Effector CD8-positive, alpha-beta T cell (primary cell): ENCODE results near the gene PITPNM1.
"Not testable (repeated sequence)": the region's sequence is repeated elsewhere in the genome, so short reads cannot be mapped to it uniquely, and the experiment has no call there.

Experiments used
- DNase-seq: peaks from one replicate; lab custom pipeline; 2025; lab: John Stamatoyannopoulos, UW

Gene PITPNM1

DNA sequence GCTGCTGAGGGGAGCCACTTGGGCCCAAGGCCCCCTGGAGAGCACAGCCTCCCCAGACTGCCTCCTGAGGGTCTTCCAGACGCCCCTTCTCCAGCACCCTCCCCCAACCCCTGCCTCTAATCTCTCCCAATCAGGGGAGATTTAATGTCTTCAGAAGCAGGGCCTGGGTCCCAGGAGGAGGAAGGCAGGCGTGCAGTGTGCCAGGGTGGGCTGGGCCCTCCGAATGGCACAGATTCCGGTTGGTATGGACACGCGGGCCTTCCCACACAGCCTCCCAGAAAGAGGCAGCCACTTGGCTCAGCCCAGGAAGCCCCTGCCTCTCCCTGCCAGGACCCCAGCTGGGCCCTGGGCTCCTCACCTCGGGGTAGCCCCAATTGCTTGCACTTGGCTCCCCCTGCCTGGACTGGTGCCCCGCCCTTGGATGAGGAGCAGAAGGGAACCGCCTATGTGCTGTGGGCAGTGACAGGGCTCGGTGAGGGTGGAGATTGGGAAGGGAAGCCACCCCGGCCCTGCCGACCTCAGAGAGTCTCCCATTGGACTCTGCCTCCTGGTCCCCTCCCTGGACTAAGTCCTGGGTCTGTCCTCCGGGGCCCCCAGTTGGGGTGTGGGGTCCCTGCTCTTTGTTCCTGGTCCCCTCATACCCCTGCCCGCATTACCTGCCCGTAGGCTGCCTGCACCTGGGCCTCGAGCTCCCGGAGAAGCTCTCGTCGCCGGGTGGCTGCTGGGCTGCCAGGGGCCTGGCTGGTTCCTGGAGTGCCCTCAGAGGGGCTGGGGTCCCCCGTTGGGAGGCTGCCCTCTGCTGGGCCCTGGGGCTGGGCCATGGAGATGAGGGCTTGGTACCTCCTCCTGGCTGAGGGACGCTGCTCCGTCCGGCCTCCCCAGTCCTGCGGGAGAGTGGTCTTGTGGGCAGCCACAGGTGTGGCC is 18.7 kb upstream of the PITPNM1 start:
- no peak for DNase-seq

DNA sequence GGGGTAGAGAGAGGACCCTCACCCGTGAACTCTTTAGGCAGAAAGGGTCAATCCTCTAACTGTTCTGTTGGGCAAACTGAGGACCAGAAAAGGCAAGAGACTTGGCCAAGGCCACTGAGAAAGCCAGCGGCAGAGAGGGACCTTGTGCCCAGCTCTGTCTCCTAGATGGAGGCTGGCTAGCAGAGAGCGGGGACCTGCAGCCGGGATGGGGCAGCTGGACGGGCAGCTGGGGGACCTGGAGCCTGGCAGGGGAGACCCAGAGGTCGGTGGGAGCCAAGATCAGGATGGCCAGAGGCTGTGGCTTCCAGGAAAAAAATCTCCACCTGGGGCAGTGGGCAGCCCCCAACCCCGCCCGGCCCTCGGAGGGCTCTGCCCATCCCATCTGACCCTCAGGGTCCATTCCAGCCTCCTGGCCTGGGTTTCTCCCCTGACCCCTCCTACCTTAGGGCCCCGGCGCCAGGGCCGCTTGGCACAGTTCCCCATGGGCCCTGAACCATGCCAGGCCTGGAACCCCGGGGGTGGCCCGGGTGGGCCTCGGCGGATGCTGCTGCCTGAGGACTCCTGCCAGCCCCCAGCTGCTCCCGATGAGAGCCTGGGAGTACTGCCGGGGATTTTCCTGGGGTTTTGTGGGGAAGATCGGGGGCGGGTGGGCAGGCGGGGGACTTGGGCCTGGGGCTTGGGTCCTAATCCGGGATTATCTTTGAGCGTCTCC is 17.8 kb upstream of the PITPNM1 start, which contains the start of gene CABP2:
TSS of gene CABP2 (minus strand) at position 603 of the 712 bp plus-strand sequence. CDS start at position 483, 120 bp downstream.
- no peak for DNase-seq

DNA sequence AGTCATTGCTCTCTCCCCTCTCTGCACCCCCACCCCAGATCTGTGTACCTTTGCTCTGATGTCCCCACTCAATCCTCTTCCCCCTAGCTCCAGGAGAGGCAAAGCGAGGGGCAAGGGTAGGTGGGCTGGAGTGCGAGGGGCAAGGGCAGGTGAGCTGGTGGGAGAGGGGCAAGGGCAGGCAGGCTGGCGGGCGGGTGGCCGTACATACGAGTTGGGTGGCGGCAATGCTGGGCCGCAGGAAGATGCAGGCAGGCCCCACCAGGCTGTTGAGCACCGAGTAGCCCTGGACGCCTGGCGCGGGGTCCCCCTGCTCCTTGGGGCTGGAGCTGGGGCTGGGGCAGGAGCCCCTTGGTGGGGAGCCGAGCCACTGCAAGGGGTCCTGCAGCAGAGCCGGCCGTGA is 17.2 kb upstream of the PITPNM1 start:
- no peak for DNase-seq

DNA sequence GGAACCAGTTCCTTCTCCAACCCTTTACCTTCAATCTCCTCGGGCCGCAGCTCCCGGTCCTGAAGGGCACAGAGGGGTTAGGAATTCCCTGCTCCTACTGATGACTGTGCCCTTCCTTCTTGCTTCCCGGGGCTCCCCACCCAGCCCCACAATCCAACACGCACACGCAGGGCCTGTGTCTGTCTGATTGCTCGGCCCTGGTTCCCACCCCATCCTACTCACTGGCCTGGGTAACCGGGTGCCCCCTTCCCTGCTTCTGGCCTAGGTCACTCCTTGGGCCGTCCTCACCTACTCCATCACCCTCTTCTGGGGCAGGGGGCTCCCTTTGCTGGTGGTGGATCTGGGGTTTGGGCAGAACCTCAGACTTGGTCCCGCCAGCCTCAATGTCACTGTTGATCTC is 16.8 kb upstream of the PITPNM1 start:
- DNase-seq: no peak

DNA sequence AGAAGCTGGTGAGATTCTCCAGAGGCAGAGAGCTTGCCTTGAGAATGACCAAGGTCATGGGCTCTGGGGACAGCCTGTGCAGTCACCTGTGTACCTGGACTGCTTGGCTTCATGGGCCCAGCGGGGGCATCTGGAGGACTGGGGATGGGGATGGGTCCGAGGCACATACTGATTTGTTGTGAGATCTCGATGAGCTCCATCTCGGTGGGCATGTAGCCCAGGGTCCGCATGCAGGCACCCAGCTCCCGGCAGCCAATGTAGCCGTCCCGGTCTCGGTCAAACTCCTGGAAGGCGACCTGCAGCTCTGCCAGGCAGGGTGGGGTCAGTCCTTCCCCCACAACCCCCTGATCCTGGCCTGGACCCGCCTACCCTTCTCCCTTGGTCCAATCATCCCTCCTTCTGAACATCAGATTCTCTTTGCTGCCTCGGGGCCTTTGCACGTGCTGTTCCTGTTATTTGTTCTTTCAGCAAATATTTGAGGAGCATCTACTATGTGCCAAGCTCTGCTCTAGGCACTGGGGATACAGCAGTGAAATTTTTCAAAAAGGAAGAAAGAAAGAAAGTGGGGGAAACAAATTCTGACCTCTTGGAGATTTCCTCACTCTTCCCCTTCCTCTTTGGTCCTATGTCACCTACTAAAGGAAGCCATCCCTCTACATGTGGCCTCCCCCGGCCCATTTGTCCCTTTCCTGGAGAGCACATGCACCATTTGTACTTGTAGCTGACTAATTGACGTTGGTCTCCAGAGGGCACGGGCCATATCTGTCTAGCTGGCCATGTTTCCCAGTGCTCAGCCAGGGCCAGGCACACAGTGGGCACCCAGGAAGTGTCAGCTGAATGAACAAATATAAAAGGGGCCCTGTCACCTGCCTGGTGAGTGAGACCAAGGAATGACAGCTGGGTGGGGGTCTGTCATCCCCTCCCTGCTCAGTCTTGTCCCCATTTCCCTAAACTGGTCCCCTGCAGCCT is 16.0 kb upstream of the PITPNM1 start:
- DNase-seq: no peak

DNA sequence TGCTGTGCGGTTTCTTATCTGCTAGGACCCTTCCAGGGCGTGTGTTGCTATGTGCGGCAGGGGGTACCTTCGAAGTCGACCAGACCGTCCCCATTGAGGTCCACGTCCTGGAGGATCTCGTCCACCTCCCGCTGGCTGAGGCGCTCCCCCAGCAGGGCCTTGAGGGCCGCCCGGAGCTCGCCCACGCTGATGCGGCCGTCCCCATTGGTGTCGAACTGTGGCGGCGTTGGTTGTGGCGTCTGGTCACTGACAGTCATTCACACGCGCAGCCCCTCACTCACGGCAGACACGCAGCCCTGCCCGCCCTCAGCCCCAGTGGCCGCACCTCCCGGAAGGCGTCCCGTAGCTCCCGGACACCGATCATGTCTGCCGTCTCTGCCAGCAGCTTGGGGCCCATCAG is 14.6 kb upstream of the PITPNM1 start:
- no peak for DNase-seq

DNA sequence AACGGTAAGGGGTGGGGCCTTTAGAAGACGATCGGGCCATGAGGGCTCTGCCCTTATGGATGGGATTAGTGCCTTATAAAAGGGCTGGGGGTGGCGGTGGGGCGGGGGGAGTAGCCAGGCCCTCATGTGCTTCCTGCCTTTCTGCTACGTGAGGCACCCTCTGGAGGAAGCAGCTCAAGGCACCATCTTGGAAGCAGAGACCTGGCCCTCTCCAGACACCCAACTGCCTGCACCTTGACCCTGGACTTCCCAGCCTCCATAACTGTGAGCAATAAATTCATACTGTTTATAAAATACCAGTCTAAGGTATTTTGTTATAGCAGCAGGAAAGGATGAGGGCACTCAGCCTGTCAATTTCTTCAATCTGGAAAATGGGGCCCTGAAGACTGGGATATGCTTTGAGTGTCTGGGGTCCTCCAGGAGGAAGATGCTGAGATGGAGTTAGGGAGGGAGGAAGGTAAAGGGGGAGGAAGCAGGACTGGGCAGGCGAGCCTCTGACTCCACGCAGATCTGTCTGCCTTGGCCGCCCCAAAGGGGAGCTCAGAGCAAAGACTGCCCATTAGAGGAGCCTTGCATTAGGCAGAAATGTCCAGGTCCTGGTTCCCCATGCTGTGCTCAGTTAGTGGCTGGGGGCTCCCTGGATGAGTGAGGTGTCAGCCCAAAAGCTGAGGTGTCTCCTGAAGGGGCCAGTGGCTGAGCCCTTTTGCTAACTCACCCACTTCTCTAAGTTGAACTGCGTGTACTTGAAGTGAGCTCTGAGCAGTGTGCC is 12.8 kb upstream of the PITPNM1 start:
- DNase-seq: no peak

DNA sequence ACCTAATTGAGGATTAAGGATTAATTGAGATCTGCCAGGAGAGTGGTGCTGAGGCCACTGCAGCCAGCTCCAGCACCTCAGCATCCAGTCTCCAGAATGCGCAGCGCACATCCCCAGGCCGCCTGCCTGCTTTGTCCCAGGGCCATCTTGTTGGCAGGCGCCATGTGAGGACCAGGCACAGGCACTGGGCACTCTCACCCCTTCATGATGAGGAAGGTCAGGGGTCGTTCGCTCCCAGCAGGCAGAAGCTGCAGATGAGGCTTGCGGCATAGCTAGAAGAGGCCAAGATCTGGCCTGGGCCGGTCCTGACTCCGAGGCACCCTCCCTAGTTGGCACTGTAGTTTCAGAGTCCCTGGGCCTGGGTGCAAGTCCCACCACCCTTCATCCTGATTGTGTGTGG is 11.6 kb upstream of the PITPNM1 start:
- no peak for DNase-seq

DNA sequence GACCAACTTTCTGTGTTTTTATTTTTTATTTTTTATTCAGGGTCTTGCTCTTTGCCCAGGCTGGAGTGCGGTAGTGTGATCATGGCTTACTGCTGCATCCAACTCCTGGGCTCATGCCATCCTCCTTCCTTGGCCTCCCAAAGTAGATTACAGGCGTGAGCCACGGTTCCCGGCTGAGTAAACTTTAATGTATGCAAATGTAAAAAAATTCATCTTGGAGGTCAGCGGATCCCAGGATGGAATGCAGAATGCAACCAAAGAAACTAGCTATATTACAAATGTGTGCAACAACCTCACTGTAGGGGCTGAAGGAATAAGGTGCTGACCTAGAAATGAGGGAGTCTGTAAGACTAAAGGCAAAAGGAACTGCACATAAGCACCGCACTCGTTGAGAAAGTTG is 9.0 kb upstream of the PITPNM1 start:
- DNase-seq: no peak

DNA sequence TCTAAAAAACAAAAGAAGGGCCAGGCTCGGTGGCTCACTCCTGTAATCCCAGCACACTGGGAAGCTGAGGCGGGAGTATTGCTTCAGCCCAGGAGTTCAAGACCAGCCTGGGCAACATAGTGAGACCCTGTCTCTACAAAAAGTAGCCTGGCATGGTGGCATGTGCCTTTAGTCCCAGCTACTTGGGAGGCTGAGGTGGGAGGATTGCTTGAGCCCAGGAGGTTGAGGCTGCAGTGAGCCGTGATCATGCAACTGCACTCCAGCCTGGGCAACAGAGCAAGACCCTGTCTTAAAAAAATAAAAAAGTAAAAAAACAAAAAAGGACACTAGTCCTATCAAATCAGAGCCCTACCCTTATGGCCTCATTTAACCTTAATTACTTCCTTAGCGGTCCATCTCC is 6.4 kb upstream of the PITPNM1 start:
- DNase-seq: not testable (repeated sequence)

DNA sequence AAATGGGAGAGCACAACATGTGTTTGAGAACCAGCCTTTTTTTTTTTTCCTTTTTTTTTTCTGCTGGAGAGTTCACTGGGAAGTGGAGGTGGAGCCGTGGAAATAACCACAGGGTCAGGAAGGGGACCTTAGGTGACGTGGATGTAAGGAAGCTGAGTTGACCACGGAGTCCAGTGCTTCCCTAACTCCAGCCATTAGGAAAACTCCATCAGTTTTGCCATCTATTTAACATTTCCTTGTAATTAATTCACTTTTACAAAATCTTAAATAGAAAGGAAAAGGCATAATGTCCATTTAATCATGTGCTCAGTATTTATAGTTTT is 4.8 kb upstream of the PITPNM1 start:
- DNase-seq: no peak

DNA sequence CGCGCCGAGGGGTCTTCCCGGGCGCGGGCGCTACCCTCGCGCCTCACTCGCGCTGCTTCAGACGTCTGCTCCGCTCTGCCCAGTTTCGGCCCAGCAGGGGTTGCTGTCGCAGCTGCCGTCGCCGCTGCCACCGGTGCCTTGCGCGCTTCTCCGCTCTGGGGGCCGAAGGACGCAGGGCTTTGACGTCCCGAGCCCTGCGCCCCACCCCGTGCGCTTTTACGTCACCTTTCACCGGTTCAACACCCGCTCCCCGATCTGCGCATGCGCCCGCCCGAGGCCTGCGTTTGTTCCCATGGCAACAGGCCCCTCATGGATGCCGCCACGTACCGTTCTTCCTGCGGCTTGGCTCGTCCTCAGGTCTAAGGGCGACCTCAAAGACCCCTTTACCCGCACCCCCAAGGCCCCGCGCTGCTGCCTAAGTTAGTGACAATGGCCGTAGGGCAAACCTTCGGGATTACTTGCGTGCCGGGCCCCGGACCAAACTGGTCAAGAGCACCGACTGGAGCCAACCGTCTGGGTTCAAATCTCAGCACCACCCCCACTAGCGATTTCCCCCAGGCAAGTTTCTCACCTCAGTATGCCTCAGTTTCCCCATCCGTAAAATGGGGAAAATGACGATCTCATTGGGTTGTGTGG is 3.4 kb upstream of the PITPNM1 start:
- peak; percentile 99 for DNase-seq

DNA sequence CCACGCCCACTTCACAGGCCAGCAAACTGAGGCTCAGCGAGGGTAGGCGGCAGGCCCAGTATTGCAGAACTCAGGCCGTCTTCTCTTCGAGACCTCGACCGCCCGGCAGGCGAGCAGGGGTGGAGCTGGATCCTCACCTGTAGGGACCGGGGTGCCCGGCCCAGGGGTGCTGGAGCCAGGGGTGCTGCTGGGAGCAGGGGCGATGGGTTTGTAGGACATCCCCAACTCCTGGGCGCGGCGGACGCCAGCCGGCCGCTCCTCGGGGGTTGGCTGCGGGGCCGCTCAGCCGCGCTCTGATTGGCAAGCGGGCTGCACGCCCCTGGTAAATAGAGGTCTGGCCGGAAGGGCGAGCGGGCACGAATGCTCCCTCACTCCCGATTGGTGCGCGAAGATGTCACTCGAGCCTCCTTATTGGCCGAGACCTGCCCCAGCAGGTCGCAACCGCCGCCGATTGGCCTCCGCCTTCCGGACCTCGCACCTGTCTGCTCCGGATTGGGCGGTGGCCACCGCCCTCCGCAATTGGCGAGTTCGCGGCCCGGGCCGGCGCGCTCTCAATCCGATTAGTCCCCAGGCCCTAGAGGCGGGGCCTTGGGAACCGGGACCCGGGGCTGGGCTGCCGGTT is 2.8 kb upstream of the PITPNM1 start, which contains the start of gene CDK2AP2:
TSS of gene CDK2AP2 (minus strand) at position 299 of the 622 bp plus-strand sequence. CDS start at position 219, 80 bp downstream.
- peak; percentile 94 for DNase-seq

DNA sequence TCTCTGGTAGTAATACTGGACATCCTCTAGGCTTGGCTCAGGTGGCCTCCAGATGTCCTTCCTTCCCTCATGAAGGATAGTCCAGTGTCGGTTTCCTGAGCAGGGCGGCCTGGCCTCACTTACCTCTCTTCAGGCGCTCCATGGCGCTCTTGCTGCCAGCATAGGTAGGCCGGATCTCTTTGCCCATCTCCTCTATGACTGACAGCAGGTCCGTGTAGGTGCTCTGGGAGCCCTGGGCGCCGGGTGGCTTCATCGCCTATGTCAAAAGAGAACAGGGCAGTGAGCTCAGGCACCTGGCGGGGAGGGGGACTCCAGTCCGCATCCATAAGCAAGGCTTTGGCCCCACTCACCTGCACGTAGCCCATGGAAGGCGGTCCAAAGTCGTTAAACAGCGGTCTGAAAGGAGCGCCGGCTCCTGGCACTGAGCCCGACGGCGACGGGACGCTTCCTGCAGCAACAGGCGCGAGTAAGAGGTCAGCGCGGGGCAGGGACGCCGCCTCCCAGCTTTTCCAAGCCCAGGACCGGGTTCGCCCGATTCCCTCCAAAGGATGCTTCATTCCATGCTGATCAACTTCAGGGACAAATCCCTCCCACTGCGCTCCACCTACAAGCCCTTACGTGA is 2.2 kb upstream of the PITPNM1 start:
- no peak for DNase-seq

DNA sequence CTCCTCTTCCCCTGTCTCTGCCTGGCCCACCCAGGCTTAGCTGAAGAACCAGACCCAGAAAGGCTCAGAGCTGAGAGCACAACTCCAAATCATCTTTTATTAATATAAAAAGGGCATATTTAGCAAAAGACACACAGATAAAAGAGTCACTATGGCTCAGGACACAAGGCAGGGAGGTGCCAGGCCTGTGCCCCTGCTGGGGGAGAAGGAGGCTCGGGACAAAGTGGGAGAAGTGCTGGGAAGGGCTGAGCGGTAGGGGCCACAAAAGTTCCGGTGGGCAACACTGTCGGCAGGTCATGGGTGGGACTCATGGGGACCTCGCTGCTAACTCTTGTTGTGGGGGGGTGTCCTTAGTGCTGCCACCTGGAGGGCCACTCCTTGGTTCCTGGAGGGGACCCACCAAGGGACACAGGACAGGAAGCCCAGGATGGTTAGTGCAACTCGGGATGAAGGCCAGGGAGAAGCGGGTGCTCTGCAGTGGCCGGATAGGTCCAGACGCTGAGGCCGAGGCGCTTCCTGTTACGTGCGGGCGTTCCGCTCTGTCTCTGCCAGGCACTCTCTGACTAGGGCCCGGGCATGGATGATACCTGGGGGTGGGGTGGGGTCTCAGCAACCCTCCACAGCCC is 1.4 kb upstream of the PITPNM1 start:
- DNase-seq: no peak

DNA sequence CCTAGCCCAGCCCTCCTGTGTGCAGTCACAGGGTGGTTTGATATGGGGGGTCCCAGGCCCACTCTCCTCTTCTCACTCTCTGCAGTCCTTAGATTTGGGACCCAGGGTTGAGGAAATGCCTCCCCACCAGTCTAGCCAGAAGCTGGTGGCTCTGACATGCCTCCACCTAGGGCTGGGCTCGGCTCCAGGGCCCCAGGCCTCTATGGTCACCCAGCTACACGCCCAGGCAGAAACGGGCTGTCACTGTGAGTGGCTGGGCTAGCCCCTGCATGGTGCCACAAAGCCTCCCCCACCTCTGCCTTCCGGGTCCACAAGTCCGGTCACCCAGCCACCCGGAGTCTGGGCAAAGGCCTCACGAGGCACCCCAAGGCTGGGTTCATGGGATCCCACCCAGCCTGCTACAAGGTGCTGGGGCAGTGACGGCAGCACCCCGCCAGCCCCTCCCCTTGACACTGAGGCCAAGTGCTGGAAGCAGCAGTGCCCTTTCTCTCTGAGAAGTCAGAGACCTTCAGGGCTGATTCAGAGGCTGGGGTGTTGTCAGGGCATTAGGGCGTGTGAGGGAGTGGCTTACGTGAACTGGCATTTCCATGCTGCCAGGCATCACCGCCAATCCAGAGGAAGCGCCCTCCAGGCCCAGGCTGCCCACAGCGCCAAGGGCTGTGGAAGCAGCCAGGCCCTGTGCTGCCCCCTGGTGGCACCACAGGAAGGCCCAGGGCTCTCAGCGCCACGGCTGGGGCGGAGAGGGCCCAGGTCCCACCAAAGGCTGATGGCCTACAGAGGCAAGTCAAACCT is 638 bp upstream of the PITPNM1 start:
- DNase-seq: peak; percentile 81

DNA sequence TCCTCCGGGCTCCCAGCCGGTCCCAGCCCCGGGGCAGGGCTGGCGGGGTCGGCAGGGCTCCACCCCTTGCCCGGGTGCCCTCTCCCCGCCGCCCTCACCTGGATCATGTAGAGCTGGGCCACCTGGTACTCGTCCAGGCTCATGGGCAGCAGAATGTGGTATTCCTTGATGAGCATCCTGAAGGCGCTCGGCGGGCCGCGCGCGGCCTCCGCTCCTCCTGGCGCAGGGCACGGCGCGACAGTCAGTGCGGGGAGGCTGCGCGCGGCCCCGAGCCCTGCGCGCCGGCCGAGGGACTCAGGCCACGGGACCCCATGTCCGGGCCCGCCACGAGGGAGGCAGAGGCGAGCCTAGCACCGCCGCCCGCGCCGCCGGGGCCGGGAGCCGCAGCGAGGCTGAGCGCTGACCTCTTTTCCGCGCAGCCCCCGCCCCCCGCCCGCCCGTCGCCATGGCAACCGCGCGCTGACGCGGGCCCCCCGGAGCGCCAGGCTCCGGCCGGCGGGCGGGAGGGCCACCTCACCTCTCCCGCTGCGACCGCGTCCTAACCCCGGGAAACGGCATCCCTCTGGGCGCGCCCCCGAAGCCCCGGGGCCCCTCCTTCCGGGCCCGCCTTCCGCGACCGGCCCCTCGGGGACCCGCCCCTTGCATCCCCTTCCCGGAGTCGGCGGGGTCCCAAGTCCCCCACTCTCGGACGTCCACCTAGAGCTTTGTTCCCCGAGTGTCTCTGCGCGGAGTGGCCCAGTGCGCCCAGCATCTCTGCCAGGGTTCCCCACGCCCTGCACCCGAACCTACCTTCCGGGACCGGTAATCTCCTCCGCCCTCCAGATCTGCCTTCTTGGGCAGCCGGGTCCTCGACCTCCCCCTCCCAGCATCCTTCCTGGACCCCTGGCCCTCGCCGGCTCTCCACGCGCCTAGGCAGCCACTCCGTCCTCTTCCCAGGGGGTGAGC is 886 bp downstream of the PITPNM1 start:
- DNase-seq: peak; percentile 29
